Measurements from ENCODE around the gene SLC25A1.

SLC25A1 gene

DNA sequence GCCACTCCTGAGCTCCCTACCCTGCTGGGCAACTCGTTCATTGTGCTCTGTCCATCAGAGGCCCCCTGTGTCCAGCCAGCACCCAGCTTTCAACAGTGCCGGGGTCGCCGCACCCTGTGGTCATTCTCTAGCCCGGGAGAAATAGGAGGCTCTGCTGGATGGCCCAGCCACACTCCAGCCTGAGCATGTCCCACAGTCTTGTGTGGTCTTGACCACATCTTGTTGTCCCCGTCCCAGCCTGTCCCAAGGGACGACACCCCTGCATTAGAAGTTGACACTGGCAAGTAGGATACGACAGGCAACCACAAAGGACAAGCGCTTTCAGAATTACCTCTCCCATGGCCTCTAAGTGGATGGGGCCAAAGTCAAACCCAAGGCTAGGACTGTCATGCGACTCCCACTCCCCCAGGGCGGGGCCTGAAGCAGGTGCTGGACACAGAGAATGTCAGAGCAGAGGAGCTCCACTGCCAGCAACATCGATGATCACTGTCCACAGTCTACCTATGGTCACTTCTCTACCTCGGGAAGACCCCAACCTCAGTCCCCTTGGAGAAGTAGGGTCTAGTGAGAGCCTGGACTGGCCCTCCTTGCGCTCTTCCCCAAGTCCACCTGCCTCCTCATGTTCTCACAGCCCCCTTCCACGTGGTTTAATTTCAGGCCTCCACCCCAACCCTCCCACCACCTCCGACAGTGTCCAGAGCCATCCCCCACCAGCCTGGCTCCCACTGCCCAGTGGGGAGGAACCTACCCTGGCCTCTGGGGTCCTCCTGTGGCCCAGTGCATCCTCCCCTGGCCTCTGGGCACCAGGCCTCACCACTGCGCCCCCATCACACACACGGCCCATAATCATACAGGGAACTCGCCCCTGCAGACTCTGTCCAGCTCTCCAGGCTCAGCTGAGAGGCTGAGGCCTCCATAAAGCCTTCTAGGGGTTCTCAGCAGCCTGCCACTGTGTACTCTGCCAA is 51.9 kb downstream of the SLC25A1 start:
- Mint-ChIP-seq H3K36me3 (ENCODE audit: low read depth) (peaks cover 17% of the 10 kb centered on the region), H3K4me1 (ENCODE audit: low read depth) (peaks cover 9% of the 10 kb centered on the region), H3K4me3 (no peak overlapping the region), H3K27ac (no peak overlapping the region), H3K9me3 (no peaks in the 10 kb centered on the region), H3K27me3 (peaks cover 2% of the 10 kb centered on the region)
- intact Hi-C loops (cut with micrococcal nuclease): no loop called here

All from dendritic cell treated with granulocyte-macrophage colony-stimulating factor and Interleukin-4, amounts not matched to agents 40 ng/mL and 50 ng/mL, for 4 days (primary cell).